Measurements from ENCODE around the gene FBP2. TPM values are rescaled to one million over a fixed set of nuclear protein-coding genes. Genes with fewer than 3 reads are reported as not detected.

FBP2 gene
- polyA plus RNA-seq, 4 donors: 0.17 TPM; not detected in 3

DNA sequence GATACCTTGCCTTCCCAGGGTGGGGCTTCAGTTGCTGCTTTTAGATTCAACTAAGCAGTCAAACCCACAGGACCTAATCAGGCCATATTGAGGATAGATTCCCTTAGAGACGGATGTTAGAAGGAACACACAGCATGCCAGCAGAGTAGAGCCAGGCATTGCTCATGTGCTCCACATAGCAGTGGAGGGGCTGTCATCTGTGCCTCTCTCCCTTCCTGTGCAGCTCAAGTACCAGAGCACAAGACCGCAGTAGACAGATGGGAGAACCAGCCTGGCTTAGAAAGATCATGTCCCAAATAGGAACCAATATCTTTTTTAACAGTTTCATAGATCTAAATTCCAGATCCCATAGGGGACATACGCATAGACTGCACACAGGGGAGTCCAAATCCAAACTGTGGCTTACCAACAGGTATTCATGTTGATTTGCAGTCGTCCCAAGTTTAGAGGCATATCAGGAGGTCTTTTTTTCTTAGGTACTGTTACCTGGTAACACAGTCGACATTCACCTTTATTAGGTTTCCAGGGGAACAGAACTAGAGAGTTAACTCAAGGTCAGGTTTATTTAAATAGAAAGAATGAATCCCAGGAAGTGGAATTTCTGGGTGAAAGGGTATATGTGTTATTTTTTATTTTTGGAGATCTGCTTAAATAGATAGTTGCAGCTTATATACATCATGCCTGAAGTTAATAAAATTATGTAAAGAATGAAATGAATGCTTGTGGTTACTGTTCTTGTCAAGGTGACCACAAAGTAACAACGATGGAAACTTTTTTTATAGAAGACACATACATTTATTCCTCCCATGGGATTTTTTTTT is 82.3 kb downstream of the FBP2 start:
- no peak for DNase-seq (ENCODE audit: low read depth in 4 of 4, low spot score in 3 of 4)

Other genes with a start within 250 kb of the FBP2 start
- under 1 TPM; 0.14 to 0.49 (median 0.39) TPM for gene PCAT7, start 38.7 kb downstream of the FBP2 start, polyA plus RNA-seq (ENCODE audit: insufficient read length in 4 of 4)
- 10 to 100 TPM in 3 of 4 donors, 1 to 10 TPM in 1; 3.8 to 57.4 (median 46.0) TPM for gene FBP1, start 45.7 kb upstream of the FBP2 start, polyA plus RNA-seq (ENCODE audit: insufficient read length in 4 of 4)
- 10 to 100 TPM; 23.5 to 54.6 (median 50.4) TPM for gene AOPEP, start 132.9 kb upstream of the FBP2 start, polyA plus RNA-seq (ENCODE audit: insufficient read length in 4 of 4)